WI38 (cell line): ENCODE data around the gene FOXA3.
"Not testable (repeated sequence)": the region's sequence is repeated elsewhere in the genome, so short reads cannot be mapped to it uniquely, and the experiment has no call there.

ENCODE experiments used
- H3K4me3 ChIP-seq: 2 replicates; pipeline ENCODE4 v1.5.1; 2011; ENCODE audit warnings: low read depth, mild to moderate bottlenecking, control low read depth, low read length
- TF ChIP-seq, protein P1 (sequence below): IDR thresholded peaks from 2 replicates; pipeline ENCODE4 v1.5.1; 2012; ENCODE audit warnings: low read depth, mild to moderate bottlenecking, control low read depth, low read length

The FOXA3 gene

DNA sequence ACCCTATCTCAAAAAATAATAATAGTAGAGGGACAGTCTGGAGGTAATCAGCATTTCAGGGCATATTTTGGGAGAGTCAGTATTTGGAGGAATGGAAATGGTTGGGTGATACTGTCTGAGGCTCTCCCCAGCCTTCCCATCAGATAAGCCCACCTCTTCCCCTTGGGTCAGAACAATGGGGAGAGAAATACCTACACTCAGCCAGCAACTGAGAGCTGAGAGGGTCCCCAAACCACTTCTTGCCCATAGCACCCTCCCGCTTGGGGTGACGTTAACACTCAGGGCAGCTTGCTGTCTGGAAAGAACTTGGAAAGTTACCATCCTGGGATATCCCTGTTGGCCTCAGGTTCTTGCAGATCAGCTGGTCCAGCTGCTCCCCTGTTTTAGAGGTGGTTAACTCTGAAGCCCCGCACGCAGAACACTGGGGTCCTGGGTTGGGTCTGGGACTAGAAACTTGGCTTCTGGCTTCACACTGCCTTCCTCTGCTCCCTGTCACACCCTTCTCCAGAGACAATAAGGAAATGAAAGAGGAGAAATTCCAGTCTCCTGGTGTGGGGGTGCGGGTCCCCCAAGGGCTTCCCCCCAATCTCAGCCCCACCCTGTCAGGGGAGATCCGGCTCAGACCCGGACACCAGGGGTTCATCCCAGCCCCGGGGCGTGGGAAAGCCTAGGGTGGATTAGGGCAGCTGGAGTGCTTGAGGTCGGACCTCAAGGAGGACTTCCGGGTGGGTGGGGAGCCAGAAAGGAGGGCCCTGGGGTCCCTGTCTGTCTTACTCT, 2.5 kb downstream of the FOXA3 start:
- no peak overlapping the region for H3K4me3 ChIP-seq
- TF ChIP-seq, protein P1, sequence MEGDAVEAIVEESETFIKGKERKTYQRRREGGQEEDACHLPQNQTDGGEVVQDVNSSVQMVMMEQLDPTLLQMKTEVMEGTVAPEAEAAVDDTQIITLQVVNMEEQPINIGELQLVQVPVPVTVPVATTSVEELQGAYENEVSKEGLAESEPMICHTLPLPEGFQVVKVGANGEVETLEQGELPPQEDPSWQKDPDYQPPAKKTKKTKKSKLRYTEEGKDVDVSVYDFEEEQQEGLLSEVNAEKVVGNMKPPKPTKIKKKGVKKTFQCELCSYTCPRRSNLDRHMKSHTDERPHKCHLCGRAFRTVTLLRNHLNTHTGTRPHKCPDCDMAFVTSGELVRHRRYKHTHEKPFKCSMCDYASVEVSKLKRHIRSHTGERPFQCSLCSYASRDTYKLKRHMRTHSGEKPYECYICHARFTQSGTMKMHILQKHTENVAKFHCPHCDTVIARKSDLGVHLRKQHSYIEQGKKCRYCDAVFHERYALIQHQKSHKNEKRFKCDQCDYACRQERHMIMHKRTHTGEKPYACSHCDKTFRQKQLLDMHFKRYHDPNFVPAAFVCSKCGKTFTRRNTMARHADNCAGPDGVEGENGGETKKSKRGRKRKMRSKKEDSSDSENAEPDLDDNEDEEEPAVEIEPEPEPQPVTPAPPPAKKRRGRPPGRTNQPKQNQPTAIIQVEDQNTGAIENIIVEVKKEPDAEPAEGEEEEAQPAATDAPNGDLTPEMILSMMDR = no peak

DNA sequence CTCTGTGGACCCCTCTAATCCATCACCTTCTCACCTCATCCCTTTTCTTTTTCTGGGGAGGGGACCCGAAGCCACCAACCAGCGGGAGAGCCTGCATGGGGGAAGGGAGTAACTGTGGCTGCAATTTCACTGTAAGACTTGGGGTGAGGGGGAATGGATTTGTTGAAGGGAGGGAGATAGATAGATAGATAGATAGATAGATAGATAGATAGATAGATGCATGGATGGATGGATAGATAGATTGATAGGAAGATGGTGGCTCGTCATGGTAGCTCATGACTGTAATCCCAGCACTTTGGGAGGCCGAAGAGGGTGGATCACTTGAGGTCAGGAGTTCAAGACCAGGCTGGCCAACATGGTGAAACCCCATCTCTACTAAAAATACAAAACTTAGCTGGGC, 3.1 kb downstream of the FOXA3 start:
- not testable (repeated sequence) for H3K4me3 ChIP-seq

DNA sequence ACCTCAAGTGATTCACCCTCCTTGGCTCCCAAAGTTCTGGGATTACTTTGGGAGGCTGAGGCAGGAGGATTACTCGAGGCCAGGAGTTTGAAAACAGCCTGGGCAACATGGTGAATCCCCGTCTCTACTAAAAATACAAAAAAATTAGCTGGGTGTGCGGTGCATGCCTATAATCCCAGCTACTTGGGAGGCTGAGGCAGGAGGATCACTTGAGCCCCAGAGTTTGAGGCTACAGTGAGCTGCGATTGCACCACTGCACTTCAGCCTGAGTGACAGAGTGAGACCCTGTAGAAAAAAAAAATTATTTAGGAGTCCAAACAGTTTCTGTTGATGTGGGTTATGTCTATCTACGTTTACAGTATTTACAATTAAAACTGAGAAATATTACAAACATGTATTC, 6.7 kb downstream of the FOXA3 start:
- H3K4me3 ChIP-seq = no peak overlapping the region
- TF ChIP-seq, protein P1 = no peak

DNA sequence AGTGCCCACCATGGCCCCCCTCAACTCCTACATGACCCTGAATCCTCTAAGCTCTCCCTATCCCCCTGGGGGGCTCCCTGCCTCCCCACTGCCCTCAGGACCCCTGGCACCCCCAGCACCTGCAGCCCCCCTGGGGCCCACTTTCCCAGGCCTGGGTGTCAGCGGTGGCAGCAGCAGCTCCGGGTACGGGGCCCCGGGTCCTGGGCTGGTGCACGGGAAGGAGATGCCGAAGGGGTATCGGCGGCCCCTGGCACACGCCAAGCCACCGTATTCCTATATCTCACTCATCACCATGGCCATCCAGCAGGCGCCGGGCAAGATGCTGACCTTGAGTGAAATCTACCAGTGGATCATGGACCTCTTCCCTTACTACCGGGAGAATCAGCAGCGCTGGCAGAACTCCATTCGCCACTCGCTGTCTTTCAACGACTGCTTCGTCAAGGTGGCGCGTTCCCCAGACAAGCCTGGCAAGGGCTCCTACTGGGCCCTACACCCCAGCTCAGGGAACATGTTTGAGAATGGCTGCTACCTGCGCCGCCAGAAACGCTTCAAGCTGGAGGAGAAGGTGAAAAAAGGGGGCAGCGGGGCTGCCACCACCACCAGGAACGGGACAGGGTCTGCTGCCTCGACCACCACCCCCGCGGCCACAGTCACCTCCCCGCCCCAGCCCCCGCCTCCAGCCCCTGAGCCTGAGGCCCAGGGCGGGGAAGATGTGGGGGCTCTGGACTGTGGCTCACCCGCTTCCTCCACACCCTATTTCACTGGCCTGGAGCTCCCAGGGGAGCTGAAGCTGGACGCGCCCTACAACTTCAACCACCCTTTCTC, 8.2 kb downstream of the FOXA3 start:
- no peak overlapping the region for H3K4me3 ChIP-seq
- TF ChIP-seq, protein P1 = no peak

DNA sequence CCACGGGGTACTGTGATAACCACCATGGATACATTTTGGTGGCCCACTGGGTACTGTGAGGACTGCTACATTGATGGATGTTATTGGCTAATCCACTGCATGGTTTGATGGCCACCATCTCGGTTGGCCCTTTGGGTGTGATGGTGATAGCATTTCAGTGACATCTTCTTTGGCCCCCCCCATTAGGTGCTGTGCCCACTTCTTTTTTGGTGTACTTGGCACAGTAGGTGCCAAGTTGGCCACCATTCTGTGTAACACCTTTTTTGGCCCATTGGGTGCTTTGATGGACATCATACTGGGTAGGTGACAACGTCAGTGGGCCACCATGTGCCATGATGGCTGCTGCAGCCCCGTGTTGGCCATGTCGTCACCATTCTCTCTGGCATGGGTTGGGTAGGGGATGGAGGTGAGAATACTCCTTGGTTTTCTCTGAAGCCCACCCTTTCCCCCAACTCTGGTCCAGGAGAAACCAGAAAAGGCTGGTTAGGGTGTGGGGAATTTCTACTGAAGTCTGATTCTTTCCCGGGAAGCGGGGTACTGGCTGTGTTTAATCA, 9.2 kb downstream of the FOXA3 start:
- no peak overlapping the region for H3K4me3 ChIP-seq
- TF ChIP-seq, protein P1 = no peak

DNA sequence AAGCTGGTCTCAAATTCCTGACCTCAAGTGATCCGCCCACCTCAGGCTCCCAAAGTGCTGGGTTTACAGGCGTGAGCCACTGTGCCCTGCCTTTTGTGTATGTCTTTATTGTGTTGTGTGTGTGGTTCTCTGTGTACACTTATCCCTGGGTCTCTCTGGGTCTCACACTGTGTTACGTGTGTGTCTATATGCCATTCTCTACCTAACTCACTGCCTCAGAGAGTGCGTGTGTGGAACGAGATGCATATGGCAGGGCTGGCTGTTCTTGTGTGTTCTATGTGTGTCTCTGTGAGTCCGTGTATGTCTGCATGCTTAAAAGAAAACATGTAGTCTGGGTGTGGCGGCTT, 10.5 kb downstream of the FOXA3 start:
- TF ChIP-seq, protein P1 = no peak
- no peak overlapping the region for H3K4me3 ChIP-seq

DNA sequence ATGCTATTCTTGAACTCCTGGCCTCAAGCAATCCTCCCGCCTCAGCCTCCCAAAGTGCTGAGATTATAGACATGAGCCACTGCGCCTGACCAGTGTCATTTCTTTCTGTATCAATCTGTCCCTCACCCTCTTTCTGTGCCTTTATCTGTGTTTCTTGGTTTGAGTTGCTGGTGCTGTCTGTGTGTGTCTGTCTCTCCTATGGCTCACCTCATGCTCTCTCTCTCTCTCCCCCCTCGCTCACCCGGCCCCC, 12.0 kb downstream of the FOXA3 start:
- no peak overlapping the region for H3K4me3 ChIP-seq
- TF ChIP-seq, protein P1 = no peak
